Activated naive CD4-positive, alpha-beta T cell treated with anti-CD3 and anti-CD28 coated beads, Interleukin-2, amount 10 ng/mL, durations not matched to agents 7 days and 5 days (primary cell): ENCODE data around the gene LMO7.

ENCODE experiments used
- CTCF ChIA-PET: fragments of 350-600 bp; sonication (Branson Sonifier 250); formaldehyde crosslinking; loops from one replicate; lab custom pipeline; 2021; ENCODE audit warnings: antibody characterized with exemption; lab: Charles Lee
- DNase-seq: peaks from one replicate; pipeline ENCODE4 v3.0.0-alpha.2; 2020
- H3K27ac Mint-ChIP-seq: one replicate; pipeline ENCODE4 v1.8.0; 2021; ENCODE audit warnings: mild to moderate bottlenecking, moderate library complexity, mixed read lengths
- H3K27me3 Mint-ChIP-seq: one replicate; pipeline ENCODE4 v1.8.0; 2021; ENCODE audit warnings: mild to moderate bottlenecking, mixed read lengths
- H3K36me3 Mint-ChIP-seq: one replicate; pipeline ENCODE4 v1.8.0; 2021; ENCODE audit warnings: mixed read lengths
- H3K4me1 Mint-ChIP-seq: one replicate; pipeline ENCODE4 v1.8.0; 2021; ENCODE audit warnings: mixed read lengths
- H3K4me3 Mint-ChIP-seq: one replicate; pipeline ENCODE4 v1.8.0; 2021; ENCODE audit warnings: mild to moderate bottlenecking, moderate library complexity, mixed read lengths
- H3K9me3 Mint-ChIP-seq: one replicate; pipeline ENCODE4 v1.8.0; 2021; ENCODE audit warnings: mixed read lengths

Gene LMO7

GRCh38 chr13:75831389-75831788 is 195.3 kb downstream of the LMO7 start:
- CTCF ChIA-PET: no interaction called here
- Mint-ChIP-seq H3K27ac (no peak overlapping the region), H3K36me3 (peaks cover 13% of the 10 kb centered on the region), H3K27me3 (no peaks in the 10 kb centered on the region), H3K9me3 (peaks cover 1% of the 10 kb centered on the region), H3K4me3 (no peak overlapping the region), H3K4me1 (no peaks in the 10 kb centered on the region)
- no peak for DNase-seq

GRCh38 chr13:75832812-75833211 is 196.7 kb downstream of the LMO7 start:
- CTCF ChIA-PET: interaction anchor here (2.0 kb wide), 1 partner anchor 137 kb away, joined by 4 read pairs; no protein-coding TSS in a partner anchor
- peaks cover 1% of the 10 kb centered on the region for H3K9me3 Mint-ChIP-seq
- no peak overlapping the region for H3K27ac Mint-ChIP-seq
- H3K36me3 Mint-ChIP-seq: peaks cover 13% of the 10 kb centered on the region
- H3K27me3 Mint-ChIP-seq: no peaks in the 10 kb centered on the region
- no peaks in the 10 kb centered on the region for H3K4me1 Mint-ChIP-seq
- no peak overlapping the region for H3K4me3 Mint-ChIP-seq
- no peak for DNase-seq

GRCh38 chr13:75836441-75836840 is 200.3 kb downstream of the LMO7 start:
- Mint-ChIP-seq H3K4me1 (peaks cover 7% of the 10 kb centered on the region), H3K27ac (no peak overlapping the region), H3K27me3 (no peaks in the 10 kb centered on the region), H3K4me3 (no peak overlapping the region), H3K9me3 (no peaks in the 10 kb centered on the region), H3K36me3 (peaks cover 21% of the 10 kb centered on the region)
- no peak for DNase-seq
- CTCF ChIA-PET: interaction anchor here (0.9 to 1.2 kb wide), 2 partner anchors 77 to 138 kb away, joined by 3 read pairs; no protein-coding TSS in a partner anchor

GRCh38 chr13:75838366-75839005 is 202.4 kb downstream of the LMO7 start:
- no peak for DNase-seq
- H3K36me3 Mint-ChIP-seq: peaks cover 37% of the 10 kb centered on the region
- no peak overlapping the region for H3K4me3 Mint-ChIP-seq
- no peaks in the 10 kb centered on the region for H3K27me3 Mint-ChIP-seq
- peaks cover 9% of the 10 kb centered on the region for H3K9me3 Mint-ChIP-seq
- H3K27ac Mint-ChIP-seq: no peak overlapping the region
- H3K4me1 Mint-ChIP-seq: peaks cover 17% of the 10 kb centered on the region
- CTCF ChIA-PET: no interaction called here

GRCh38 chr13:75839406-75839805 is 203.3 kb downstream of the LMO7 start:
- no peak for DNase-seq
- peaks cover 17% of the 10 kb centered on the region for H3K4me1 Mint-ChIP-seq
- H3K9me3 Mint-ChIP-seq: peaks cover 9% of the 10 kb centered on the region
- H3K4me3 Mint-ChIP-seq: no peak overlapping the region
- H3K36me3 Mint-ChIP-seq: peaks cover 38% of the 10 kb centered on the region
- no peak overlapping the region for H3K27ac Mint-ChIP-seq
- H3K27me3 Mint-ChIP-seq: no peaks in the 10 kb centered on the region
- CTCF ChIA-PET: no interaction called here

- H3K4me3 Mint-ChIP-seq: no peak overlapping the region
- peak; percentile 22 for DNase-seq
- peaks cover 42% of the 10 kb centered on the region for H3K36me3 Mint-ChIP-seq
- peaks cover 9% of the 10 kb centered on the region for H3K9me3 Mint-ChIP-seq
- H3K27me3 Mint-ChIP-seq: no peaks in the 10 kb centered on the region
- CTCF ChIA-PET: interaction anchor here (1.1 to 1.6 kb wide), 3 partner anchors 28 to 146 kb away, joined by 3 to 5 read pairs (median 4); no protein-coding TSS in a partner anchor
- H3K27ac Mint-ChIP-seq: peak overlapping the region; percentile 56
- peaks cover 17% of the 10 kb centered on the region for H3K4me1 Mint-ChIP-seq
Measured at GRCh38 chr13:75841905-75842304, 205.8 kb downstream of the LMO7 start.

- Mint-ChIP-seq H3K4me1 (peaks cover 17% of the 10 kb centered on the region), H3K27ac (peak overlapping the region; percentile 46), H3K4me3 (no peak overlapping the region), H3K27me3 (no peaks in the 10 kb centered on the region), H3K9me3 (peaks cover 9% of the 10 kb centered on the region), H3K36me3 (peaks cover 42% of the 10 kb centered on the region)
- CTCF ChIA-PET: no interaction called here
- DNase-seq: no peak
Measured at GRCh38 chr13:75843074-75843473, 206.9 kb downstream of the LMO7 start.

GRCh38 chr13:75843991-75844390 is 207.9 kb downstream of the LMO7 start:
- Mint-ChIP-seq H3K27me3 (no peaks in the 10 kb centered on the region), H3K27ac (no peak overlapping the region), H3K36me3 (peaks cover 40% of the 10 kb centered on the region), H3K4me1 (peaks cover 17% of the 10 kb centered on the region), H3K9me3 (peaks cover 9% of the 10 kb centered on the region), H3K4me3 (no peak overlapping the region)
- CTCF ChIA-PET: no interaction called here
- DNase-seq: no peak

GRCh38 chr13:75847588-75847987 is 211.5 kb downstream of the LMO7 start:
- Mint-ChIP-seq H3K4me3 (no peak overlapping the region), H3K4me1 (no peaks in the 10 kb centered on the region), H3K27me3 (no peaks in the 10 kb centered on the region), H3K9me3 (peaks cover 4% of the 10 kb centered on the region), H3K27ac (no peak overlapping the region), H3K36me3 (peaks cover 25% of the 10 kb centered on the region)
- no peak for DNase-seq
- CTCF ChIA-PET: no interaction called here

GRCh38 chr13:75850916-75851315 is 214.8 kb downstream of the LMO7 start:
- Mint-ChIP-seq H3K9me3 (no peaks in the 10 kb centered on the region), H3K27me3 (no peaks in the 10 kb centered on the region), H3K4me3 (no peak overlapping the region), H3K36me3 (peaks cover 22% of the 10 kb centered on the region), H3K4me1 (no peaks in the 10 kb centered on the region), H3K27ac (no peak overlapping the region)
- no peak for DNase-seq
- CTCF ChIA-PET: interaction anchor here (1.3 kb wide), 1 partner anchor 23 kb away, joined by 3 read pairs; no protein-coding TSS in a partner anchor

GRCh38 chr13:75855216-75855615 is 219.1 kb downstream of the LMO7 start:
- H3K9me3 Mint-ChIP-seq: no peaks in the 10 kb centered on the region
- H3K4me3 Mint-ChIP-seq: no peak overlapping the region
- CTCF ChIA-PET: interaction anchor here (0.8 to 3.2 kb wide), 3 partner anchors 14 to 159 kb away, joined by 3 to 11 read pairs (median 3); no protein-coding TSS in a partner anchor
- peaks cover 23% of the 10 kb centered on the region for H3K36me3 Mint-ChIP-seq
- H3K27ac Mint-ChIP-seq: no peak overlapping the region
- DNase-seq: no peak
- H3K4me1 Mint-ChIP-seq: no peaks in the 10 kb centered on the region
- H3K27me3 Mint-ChIP-seq: no peaks in the 10 kb centered on the region

GRCh38 chr13:75855847-75856246 is 219.7 kb downstream of the LMO7 start:
- Mint-ChIP-seq H3K9me3 (no peaks in the 10 kb centered on the region), H3K27ac (no peak overlapping the region), H3K27me3 (no peaks in the 10 kb centered on the region), H3K36me3 (peaks cover 19% of the 10 kb centered on the region), H3K4me3 (no peak overlapping the region), H3K4me1 (no peaks in the 10 kb centered on the region)
- no peak for DNase-seq
- CTCF ChIA-PET: interaction anchor here (0.8 to 3.2 kb wide), 3 partner anchors 14 to 160 kb away, joined by 3 to 11 read pairs (median 3); no protein-coding TSS in a partner anchor

GRCh38 chr13:75857291-75857690 is 221.2 kb downstream of the LMO7 start:
- Mint-ChIP-seq H3K4me1 (no peaks in the 10 kb centered on the region), H3K36me3 (peaks cover 17% of the 10 kb centered on the region), H3K27me3 (no peaks in the 10 kb centered on the region), H3K4me3 (no peak overlapping the region), H3K9me3 (no peaks in the 10 kb centered on the region), H3K27ac (no peak overlapping the region)
- CTCF ChIA-PET: interaction anchor here (3.2 kb wide), 1 partner anchor 12 kb away, joined by 11 read pairs; no protein-coding TSS in a partner anchor
- no peak for DNase-seq

- H3K27me3 Mint-ChIP-seq: peaks cover 9% of the 10 kb centered on the region
- H3K36me3 Mint-ChIP-seq: peaks cover 6% of the 10 kb centered on the region
- CTCF ChIA-PET: interaction anchor here (1.4 to 2.7 kb wide), 2 partner anchors 9 to 14 kb away, joined by 7 to 12 read pairs; no protein-coding TSS in a partner anchor
- DNase-seq: no peak
- no peaks in the 10 kb centered on the region for H3K9me3 Mint-ChIP-seq
- H3K27ac Mint-ChIP-seq: no peak overlapping the region
- H3K4me1 Mint-ChIP-seq: no peaks in the 10 kb centered on the region
- H3K4me3 Mint-ChIP-seq: no peak overlapping the region
Measured at GRCh38 chr13:75860935-75861334, 224.8 kb downstream of the LMO7 start.

GRCh38 chr13:75861786-75862185 is 225.7 kb downstream of the LMO7 start:
- CTCF ChIA-PET: interaction anchor here (0.6 to 2.7 kb wide), 3 partner anchors 8 to 166 kb away, joined by 3 to 12 read pairs (median 7); no protein-coding TSS in a partner anchor
- no peak overlapping the region for H3K4me3 Mint-ChIP-seq

More at GRCh38 chr13:75861786-75862185, 225.7 kb downstream of the LMO7 start:
- Mint-ChIP-seq H3K27ac (no peak overlapping the region), H3K4me1 (no peaks in the 10 kb centered on the region), H3K27me3 (peaks cover 14% of the 10 kb centered on the region), H3K9me3 (no peaks in the 10 kb centered on the region), H3K36me3 (peaks cover 6% of the 10 kb centered on the region)
- no peak for DNase-seq
